ENCODE measurements around the gene LARP1. TPM values are rescaled to one million over a fixed set of nuclear protein-coding genes. Genes with fewer than 3 reads are reported as not detected.

The LARP1 gene
- total and polyA plus RNA-seq, 9 of the 15 experiments (the other 6 are each of a cell fraction or from before 2014, with no cell fraction given) = 22.6 to 300 (median 92.0) TPM

- no peak for TF ChIP-seq ZNF512 (tag; IDR thresholded peaks at IDR 0.05)
- no peak for TF ChIP-seq FOXM1 (IDR thresholded peaks at IDR 0.05; ENCODE audit: low read depth)
- no peak for TF ChIP-seq FOXM1 (CRISPR knock-in tag; IDR thresholded peaks at IDR 0.05; ENCODE audit: low read depth)
- TF ChIP-seq ZNF76 (CRISPR knock-in tag; IDR thresholded peaks at IDR 0.05; ENCODE audit: borderline replicate concordance) = no peak
- TF ChIP-seq ETV6 (IDR thresholded peaks at IDR 0.05; ENCODE audit: borderline replicate concordance in 1 of 2, low read depth in 2 of 2, low read length in 1 of 2) = no peak
- no peak for TF ChIP-seq ETV6 (CRISPR knock-in tag; IDR thresholded peaks at IDR 0.05; ENCODE audit: borderline replicate concordance)
- no peak for TF ChIP-seq E4F1 (CRISPR knock-in tag; IDR thresholded peaks at IDR 0.05; ENCODE audit: borderline replicate concordance)
- TF ChIP-seq ZSCAN32 (CRISPR knock-in tag; IDR thresholded peaks at IDR 0.05) = no peak
- TF ChIP-seq, protein P1, sequence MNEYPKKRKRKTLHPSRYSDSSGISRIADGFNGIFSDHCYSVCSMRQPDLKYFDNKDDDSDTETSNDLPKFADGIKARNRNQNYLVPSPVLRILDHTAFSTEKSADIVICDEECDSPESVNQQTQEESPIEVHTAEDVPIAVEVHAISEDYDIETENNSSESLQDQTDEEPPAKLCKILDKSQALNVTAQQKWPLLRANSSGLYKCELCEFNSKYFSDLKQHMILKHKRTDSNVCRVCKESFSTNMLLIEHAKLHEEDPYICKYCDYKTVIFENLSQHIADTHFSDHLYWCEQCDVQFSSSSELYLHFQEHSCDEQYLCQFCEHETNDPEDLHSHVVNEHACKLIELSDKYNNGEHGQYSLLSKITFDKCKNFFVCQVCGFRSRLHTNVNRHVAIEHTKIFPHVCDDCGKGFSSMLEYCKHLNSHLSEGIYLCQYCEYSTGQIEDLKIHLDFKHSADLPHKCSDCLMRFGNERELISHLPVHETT (CRISPR knock-in tag; conservative IDR thresholded peaks at IDR 0.05 in 1 of 2, IDR thresholded peaks at IDR 0.05 in 1 of 2) = no peak
- TF ChIP-seq SMC3 (conservative IDR thresholded peaks at IDR 0.05; ENCODE audit: insufficient read depth, low read depth, low read length) = peak; percentile 48
- no peak for TF ChIP-seq JUND (IDR thresholded peaks at IDR 0.05; ENCODE audit: borderline replicate concordance, low read depth, low read length)
- no peak for TF ChIP-seq JUND (tag; IDR thresholded peaks at IDR 0.05; ENCODE audit: borderline replicate concordance, low read depth, low read length)
- no peak for TF ChIP-seq MYNN (IDR thresholded peaks at IDR 0.05)
- no peak for TF ChIP-seq MYNN (CRISPR knock-in tag; IDR thresholded peaks at IDR 0.05)
- no peak for TF ChIP-seq RAD51 (IDR thresholded peaks at IDR 0.05; ENCODE audit: borderline replicate concordance, low read depth)
- TF ChIP-seq, protein P2, sequence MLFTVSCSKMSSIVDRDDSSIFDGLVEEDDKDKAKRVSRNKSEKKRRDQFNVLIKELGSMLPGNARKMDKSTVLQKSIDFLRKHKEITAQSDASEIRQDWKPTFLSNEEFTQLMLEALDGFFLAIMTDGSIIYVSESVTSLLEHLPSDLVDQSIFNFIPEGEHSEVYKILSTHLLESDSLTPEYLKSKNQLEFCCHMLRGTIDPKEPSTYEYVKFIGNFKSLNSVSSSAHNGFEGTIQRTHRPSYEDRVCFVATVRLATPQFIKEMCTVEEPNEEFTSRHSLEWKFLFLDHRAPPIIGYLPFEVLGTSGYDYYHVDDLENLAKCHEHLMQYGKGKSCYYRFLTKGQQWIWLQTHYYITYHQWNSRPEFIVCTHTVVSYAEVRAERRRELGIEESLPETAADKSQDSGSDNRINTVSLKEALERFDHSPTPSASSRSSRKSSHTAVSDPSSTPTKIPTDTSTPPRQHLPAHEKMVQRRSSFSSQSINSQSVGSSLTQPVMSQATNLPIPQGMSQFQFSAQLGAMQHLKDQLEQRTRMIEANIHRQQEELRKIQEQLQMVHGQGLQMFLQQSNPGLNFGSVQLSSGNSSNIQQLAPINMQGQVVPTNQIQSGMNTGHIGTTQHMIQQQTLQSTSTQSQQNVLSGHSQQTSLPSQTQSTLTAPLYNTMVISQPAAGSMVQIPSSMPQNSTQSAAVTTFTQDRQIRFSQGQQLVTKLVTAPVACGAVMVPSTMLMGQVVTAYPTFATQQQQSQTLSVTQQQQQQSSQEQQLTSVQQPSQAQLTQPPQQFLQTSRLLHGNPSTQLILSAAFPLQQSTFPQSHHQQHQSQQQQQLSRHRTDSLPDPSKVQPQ (CRISPR knock-in tag; IDR thresholded peaks at IDR 0.05; ENCODE audit: borderline replicate concordance) = no peak
- TF ChIP-seq WHSC1 (IDR thresholded peaks at IDR 0.05; ENCODE audit: low read length) = no peak
- TF ChIP-seq ZNF583 (CRISPR knock-in tag; IDR thresholded peaks at IDR 0.05) = no peak
Measured at GRCh38 chr5:154811653-154812465, 56.7 kb downstream of the LARP1 start (continued).
